Fibroblast of pulmonary artery (primary cell): ENCODE data around the gene ATR.

Experiments used
- DNase-seq: peaks from one replicate; pipeline ENCODE4 v3.0.0-alpha.2; 2010; ENCODE audit warnings: low read depth
- H3K4me3 ChIP-seq: replicated peaks from 2 replicates; pipeline ENCODE4 v1.5.1; 2011; ENCODE audit warnings: low read depth, mild to moderate bottlenecking, control low read depth, low read length, moderate library complexity
- TF ChIP-seq, protein P1 (sequence below): IDR thresholded peaks from 2 replicates; pipeline ENCODE4 v1.5.1; 2011; ENCODE audit warnings: mild to moderate bottlenecking, control low read depth, low read length, inconsistent platforms; ENCODE audit errors: missing control alignments

The ATR gene

GRCh38 chr3:142481196-142481595, 97.3 kb downstream of the ATR start:
- DNase-seq, result no peak
- TF ChIP-seq, protein P1, sequence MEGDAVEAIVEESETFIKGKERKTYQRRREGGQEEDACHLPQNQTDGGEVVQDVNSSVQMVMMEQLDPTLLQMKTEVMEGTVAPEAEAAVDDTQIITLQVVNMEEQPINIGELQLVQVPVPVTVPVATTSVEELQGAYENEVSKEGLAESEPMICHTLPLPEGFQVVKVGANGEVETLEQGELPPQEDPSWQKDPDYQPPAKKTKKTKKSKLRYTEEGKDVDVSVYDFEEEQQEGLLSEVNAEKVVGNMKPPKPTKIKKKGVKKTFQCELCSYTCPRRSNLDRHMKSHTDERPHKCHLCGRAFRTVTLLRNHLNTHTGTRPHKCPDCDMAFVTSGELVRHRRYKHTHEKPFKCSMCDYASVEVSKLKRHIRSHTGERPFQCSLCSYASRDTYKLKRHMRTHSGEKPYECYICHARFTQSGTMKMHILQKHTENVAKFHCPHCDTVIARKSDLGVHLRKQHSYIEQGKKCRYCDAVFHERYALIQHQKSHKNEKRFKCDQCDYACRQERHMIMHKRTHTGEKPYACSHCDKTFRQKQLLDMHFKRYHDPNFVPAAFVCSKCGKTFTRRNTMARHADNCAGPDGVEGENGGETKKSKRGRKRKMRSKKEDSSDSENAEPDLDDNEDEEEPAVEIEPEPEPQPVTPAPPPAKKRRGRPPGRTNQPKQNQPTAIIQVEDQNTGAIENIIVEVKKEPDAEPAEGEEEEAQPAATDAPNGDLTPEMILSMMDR, result no peak
- no peak overlapping the region for H3K4me3 ChIP-seq

DNA sequence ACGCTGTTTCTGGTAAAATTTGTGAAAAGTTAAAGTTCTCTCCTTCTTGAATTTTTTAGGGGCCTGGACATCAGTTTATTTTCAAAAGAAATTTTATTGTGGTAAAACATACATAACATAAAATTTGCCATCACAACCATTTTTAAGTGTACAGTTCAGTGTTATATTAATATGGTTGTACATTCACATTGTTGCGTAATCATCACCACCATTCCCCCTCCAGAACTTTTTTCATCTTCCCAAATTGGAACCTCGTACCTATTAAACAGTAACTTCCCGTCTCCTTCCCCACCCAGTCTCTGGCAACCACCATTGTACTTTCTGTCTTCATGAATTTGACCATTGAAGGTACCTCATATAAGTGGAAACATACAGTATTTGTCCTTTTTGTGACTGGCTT, 107.7 kb downstream of the ATR start:
- H3K4me3 ChIP-seq, result no peak overlapping the region
- no peak for DNase-seq
- TF ChIP-seq, protein P1, result no peak

GRCh38 chr3:142468456-142468855, 110.1 kb downstream of the ATR start:
- TF ChIP-seq, protein P1, result no peak
- DNase-seq, result no peak
- H3K4me3 ChIP-seq, result no peak overlapping the region

- TF ChIP-seq, protein P1, result no peak
- no peak overlapping the region for H3K4me3 ChIP-seq
- no peak for DNase-seq
These were observed 110.8 kb downstream of the ATR start for GRCh38 chr3:142467768-142468167.

- TF ChIP-seq, protein P1, result no peak
- DNase-seq, result no peak
- H3K4me3 ChIP-seq, result no peak overlapping the region
These were observed 117.8 kb downstream of the ATR start for GRCh38 chr3:142460689-142461088.

GRCh38 chr3:142459929-142460328, 118.6 kb downstream of the ATR start:
- DNase-seq, result peak; percentile 26
- TF ChIP-seq, protein P1, result no peak
- no peak overlapping the region for H3K4me3 ChIP-seq

DNA sequence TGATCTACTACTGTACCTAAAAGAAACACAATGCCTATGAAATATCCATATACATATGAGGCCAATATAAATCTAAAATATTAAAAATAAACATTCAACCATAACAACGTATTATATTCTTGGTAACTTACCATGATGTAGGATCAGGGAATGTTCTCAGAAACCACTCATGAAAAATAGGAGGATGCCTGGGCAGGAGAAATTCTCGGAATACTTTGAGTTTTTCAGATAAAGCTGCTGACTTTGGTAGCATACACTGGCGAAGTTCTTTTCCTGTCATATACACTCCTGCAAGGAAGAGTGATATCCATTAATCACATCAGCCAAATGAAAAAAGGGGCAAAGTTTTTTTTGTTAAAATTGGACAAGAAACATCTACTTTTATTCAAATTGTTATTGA, 119.4 kb downstream of the ATR start:
- DNase-seq, result peak; percentile 17
- TF ChIP-seq, protein P1, result no peak
- H3K4me3 ChIP-seq, result no peak overlapping the region
